Stimulated activated CD4-positive, alpha-beta T cell treated with anti-CD3 and anti-CD28 coated beads, TNF-alpha, amount 100 ng/mL, for 48 hours (primary cell): ENCODE measurements around the gene FTMT.
"Not testable (repeated sequence)": the region's sequence is repeated elsewhere in the genome, so short reads cannot be mapped to it uniquely, and the experiment has no call there.

Experiments
- DNase-seq, 3 donors: peaks; one replicate each; pipeline ENCODE4 v3.0.0-alpha.2; 2020; ENCODE audit warnings: low read depth in 3 of 3

The FTMT gene

GRCh38 chr5:121851643-121852574, at the start of gene FTMT:
Gene FTMT (plus strand): TSS chr5:121851882. CDS start chr5:121851964, 82 bp downstream.
- no peak for DNase-seq

GRCh38 chr5:121805251-121805650, 46.4 kb upstream of the FTMT start:
- DNase-seq: not testable (repeated sequence)

DNA sequence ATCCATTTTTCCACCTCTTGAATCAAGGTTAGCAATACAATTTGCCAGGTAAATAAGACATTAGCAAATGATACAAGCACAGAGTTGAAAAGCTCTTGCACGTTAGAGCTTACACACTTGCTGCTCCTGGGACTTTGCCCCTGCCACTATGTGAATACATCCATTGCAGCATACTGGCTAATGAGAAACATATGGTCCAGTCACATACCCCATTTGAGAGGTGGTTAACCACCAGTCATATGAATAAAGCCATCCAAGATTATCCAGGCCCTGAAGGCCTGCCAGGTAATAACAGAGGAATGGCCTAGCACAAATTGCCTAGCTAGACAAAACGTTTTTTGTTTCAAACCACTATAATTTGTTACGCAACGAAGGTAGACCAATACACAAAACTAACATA, 45.8 kb upstream of the FTMT start:
- no peak for DNase-seq

GRCh38 chr5:121816164-121816563, 35.5 kb upstream of the FTMT start:
- DNase-seq: no peak

GRCh38 chr5:121819682-121820261, 31.9 kb upstream of the FTMT start:
- DNase-seq: no peak

DNA sequence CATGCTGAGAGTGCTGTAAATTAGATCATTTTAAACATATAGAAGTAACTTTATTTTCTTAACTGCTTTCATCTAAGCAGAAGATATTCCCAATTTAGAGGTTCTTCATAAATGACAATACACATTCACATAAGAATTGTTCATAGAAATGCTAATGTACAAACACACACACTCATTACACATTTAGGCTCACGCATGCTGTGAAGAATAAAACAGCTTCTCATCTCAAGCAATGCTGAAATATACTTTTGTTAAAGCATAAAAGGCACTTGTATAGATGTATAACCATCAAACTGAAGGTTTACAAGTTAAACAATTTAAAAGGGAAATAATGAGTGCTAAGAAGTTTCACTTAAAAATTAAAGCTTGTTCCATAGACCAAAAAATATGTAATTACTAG, 18.1 kb upstream of the FTMT start:
- no peak for DNase-seq

DNA sequence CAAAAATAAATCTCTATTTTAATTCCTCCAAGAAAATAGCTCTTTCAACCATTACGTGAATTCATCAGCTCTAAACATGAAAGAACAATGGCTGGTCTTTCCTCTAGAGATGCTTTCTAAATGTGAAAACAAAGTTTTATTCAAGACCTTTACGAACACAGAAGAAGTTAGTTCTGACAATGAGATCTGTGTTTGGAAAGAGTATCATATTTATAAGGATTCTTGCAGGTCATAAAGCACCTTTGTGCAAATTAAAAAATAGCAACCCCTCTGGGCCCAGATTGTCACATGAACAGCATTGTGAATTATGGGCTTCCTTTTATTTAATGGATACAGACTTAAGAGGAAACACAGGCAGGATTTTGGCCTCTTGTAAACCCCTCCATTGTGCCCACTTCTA, 17.7 kb upstream of the FTMT start:
- DNase-seq: no peak

DNA sequence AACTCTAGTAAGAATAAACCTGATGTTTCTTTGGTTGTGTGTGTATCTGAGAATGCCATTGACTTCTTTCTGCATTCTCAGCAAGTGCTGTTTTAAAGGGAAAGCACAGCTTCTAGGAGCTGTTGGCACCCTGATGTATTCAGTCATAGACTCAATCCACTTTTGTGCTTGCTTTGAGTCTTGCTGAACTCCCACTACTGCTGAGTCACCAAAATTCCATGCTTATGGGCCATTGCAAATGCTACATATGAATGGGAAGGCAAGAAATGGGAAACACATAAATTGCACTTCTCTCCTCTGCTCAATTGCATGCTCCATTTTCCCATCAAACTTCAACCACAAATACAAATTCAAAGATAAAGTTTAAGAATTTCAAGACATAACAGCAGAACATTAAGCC, 9.8 kb upstream of the FTMT start:
- no peak for DNase-seq

GRCh38 chr5:121850272-121850671, 1.4 kb upstream of the FTMT start:
- DNase-seq: no peak

DNA sequence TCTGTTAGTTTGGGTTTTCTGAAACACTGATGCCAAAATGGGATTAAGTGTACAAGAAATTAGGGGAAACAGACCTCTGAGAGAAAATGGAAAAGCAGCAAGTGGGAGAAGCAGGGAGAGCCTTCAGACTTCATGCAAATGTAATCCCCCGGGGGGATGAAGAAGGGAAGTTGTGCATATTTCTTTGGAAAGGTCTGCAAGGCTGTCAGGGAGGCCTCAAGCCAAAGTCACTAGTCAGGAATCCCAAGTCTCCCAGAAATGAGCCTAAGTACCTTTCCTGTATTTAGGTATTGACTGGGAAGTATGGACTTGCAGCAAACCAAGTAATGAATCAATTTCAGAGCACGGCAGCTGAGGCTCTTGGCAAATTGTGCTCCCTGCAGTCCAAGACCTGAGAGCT, 2.2 kb downstream of the FTMT start:
- no peak for DNase-seq

- no peak for DNase-seq
Measured at GRCh38 chr5:121862801-121863200, 11.1 kb downstream of the FTMT start.

GRCh38 chr5:121863753-121864285, 12.1 kb downstream of the FTMT start:
- DNase-seq: no peak

- no peak for DNase-seq
Measured at GRCh38 chr5:121867403-121867802, 15.7 kb downstream of the FTMT start.

DNA sequence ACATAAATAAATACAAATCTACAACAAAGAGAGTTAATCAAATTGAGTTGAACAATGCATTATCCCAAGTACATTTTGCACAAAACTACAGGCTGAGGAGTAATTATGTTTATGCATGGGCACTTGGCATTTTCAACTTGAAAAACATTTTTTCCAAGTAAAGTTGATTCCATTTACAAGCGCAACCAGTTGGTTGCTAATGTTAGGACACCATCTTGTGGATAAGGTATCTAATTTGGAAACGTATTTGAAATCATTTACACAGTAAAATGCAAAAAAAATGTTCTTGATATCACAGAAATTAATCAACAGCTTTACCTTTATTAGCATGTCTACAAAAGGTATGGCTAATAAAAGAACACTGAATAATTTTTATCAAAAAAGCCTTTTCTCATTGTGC, 18.8 kb downstream of the FTMT start:
- no peak for DNase-seq

- DNase-seq: no peak
Measured at GRCh38 chr5:121872856-121873255, 21.2 kb downstream of the FTMT start.

GRCh38 chr5:121873409-121873808, 21.7 kb downstream of the FTMT start:
- no peak for DNase-seq

GRCh38 chr5:121885630-121886029, 33.9 kb downstream of the FTMT start:
- no peak for DNase-seq

- DNase-seq: no peak
Measured at GRCh38 chr5:121887727-121888126, 36.0 kb downstream of the FTMT start.

GRCh38 chr5:121890297-121890858, 38.7 kb downstream of the FTMT start:
- no peak for DNase-seq

DNA sequence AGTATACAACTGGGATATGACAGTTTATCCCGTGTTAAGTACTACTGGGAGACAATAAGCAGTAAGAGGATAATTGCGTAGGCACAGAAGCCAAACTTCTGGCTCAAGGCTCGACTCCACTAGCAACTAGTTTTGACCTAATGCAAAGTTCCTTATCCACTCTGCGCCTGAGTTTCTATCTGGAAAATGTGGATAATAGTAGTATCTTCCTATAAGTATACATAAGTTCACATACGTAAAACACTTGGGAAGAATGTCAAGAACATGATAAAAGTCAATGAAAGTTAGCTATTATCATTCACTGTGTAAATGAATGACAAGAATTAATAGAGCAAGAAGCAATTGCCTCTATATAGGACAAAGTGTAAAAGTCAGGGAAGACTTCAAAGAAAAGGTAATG, 45.7 kb downstream of the FTMT start:
- DNase-seq: no peak

GRCh38 chr5:121899346-121899745, 47.7 kb downstream of the FTMT start:
- DNase-seq: no peak
